Astrocyte (in vitro differentiated cells and primary cell): ENCODE data around the gene PRPH. TPM values are rescaled to one million over a fixed set of nuclear protein-coding genes. Genes with fewer than 3 reads are reported as not detected.
"Not testable (repeated sequence)": the region's sequence is repeated elsewhere in the genome, so short reads cannot be mapped to it uniquely, and the experiment has no call there.

ENCODE experiments used
- DNase-seq: peaks from one replicate; pipeline ENCODE4 v3.0.0-alpha.2; 2010; ENCODE audit warnings: low read depth
- FAIRE-seq: peaks from 2 replicates; lab custom pipeline; 2011; peaks lifted over from hg19 to GRCh38; lab: Jason Lieb, UNC
- H2AFZ ChIP-seq: 2 replicates; pipeline ENCODE4 v1.6.0; 2012; ENCODE audit warnings: low read depth, low read length, inconsistent platforms
- H3K27ac ChIP-seq: 2 replicates; pipeline ENCODE4 v1.5.1; 2011; ENCODE audit warnings: low read depth, low read length, inconsistent platforms
- H3K27me3 ChIP-seq: 2 replicates; pipeline ENCODE4 v1.6.0; 2011; ENCODE audit warnings: low read length, inconsistent platforms; ENCODE audit not compliant: insufficient read depth
- H3K36me3 ChIP-seq: 2 replicates; pipeline ENCODE4 v1.5.1; 2011; ENCODE audit warnings: low read length, inconsistent platforms; ENCODE audit not compliant: insufficient read depth
- H3K4me1 ChIP-seq: 2 replicates; pipeline ENCODE4 v1.5.1; 2011; ENCODE audit warnings: low read length, inconsistent platforms; ENCODE audit not compliant: insufficient read depth
- H3K4me2 ChIP-seq: 2 replicates; pipeline ENCODE4 v1.6.0; 2012; ENCODE audit warnings: low read length, inconsistent platforms
- H3K4me3 ChIP-seq: 2 replicates; pipeline ENCODE4 v1.5.1; 2011; ENCODE audit warnings: low read depth, mild to moderate bottlenecking, low read length, inconsistent platforms; ENCODE audit not compliant: insufficient read depth
- H3K79me2 ChIP-seq: 2 replicates; pipeline ENCODE4 v1.6.0; 2012; ENCODE audit warnings: mild to moderate bottlenecking, low read length, inconsistent platforms; ENCODE audit not compliant: insufficient read depth
- H3K9ac ChIP-seq: 2 replicates; pipeline ENCODE4 v1.6.0; 2012; ENCODE audit warnings: mild to moderate bottlenecking, low read length, inconsistent platforms
- H3K9me3 ChIP-seq: 2 replicates; pipeline ENCODE4 v1.5.1; 2012; ENCODE audit warnings: low read depth, mild to moderate bottlenecking, low read length, inconsistent platforms; ENCODE audit not compliant: insufficient read depth
- H4K20me1 ChIP-seq: 2 replicates; pipeline ENCODE4 v1.6.0; 2012; ENCODE audit warnings: low read length, inconsistent platforms; ENCODE audit not compliant: insufficient read depth
- H3K27ac Mint-ChIP-seq: one replicate; pipeline ENCODE4 v1.8.0; 2021; ENCODE audit warnings: mild to moderate bottlenecking, mixed read lengths; ENCODE audit not compliant: unreplicated experiment
- H3K27me3 Mint-ChIP-seq: one replicate; pipeline ENCODE4 v1.8.0; 2021; ENCODE audit warnings: low read depth, mixed read lengths; ENCODE audit not compliant: unreplicated experiment
- H3K36me3 Mint-ChIP-seq: one replicate; pipeline ENCODE4 v1.8.0; 2021; ENCODE audit warnings: low read depth, mixed read lengths; ENCODE audit not compliant: unreplicated experiment
- H3K4me1 Mint-ChIP-seq: one replicate; pipeline ENCODE4 v1.8.0; 2021; ENCODE audit warnings: low read depth, mixed read lengths; ENCODE audit not compliant: unreplicated experiment
- H3K4me3 Mint-ChIP-seq: one replicate; pipeline ENCODE4 v1.8.0; 2021; ENCODE audit warnings: mild to moderate bottlenecking, moderate library complexity, mixed read lengths; ENCODE audit not compliant: unreplicated experiment
- H3K9me3 Mint-ChIP-seq: one replicate; pipeline ENCODE4 v1.8.0; 2021; ENCODE audit warnings: mild to moderate bottlenecking, mixed read lengths; ENCODE audit not compliant: unreplicated experiment
- CTCF ChIP-seq: IDR thresholded peaks from 2 replicates; pipeline ENCODE4 v1.5.1; 2011; ENCODE audit warnings: low read depth, mild to moderate bottlenecking, inconsistent platforms, low read length, moderate library complexity; ENCODE audit not compliant: insufficient read depth
- EZH2 ChIP-seq: IDR thresholded peaks from 2 replicates; pipeline ENCODE4 v1.6.1; 2012; ENCODE audit warnings: mild to moderate bottlenecking, low read length, inconsistent platforms; ENCODE audit not compliant: insufficient read depth
- total RNA-seq: library from RNA; stranded (reverse); gene quantifications from 2 replicates; pipeline ENCODE4 v1.2.1, GENCODE V29; 2021

Gene PRPH
- total RNA-seq, 1 donor from 2014 or later: not detected

- Histone ChIP-seq H2AFZ (no peak overlapping the region), H3K9me3 (no peaks in the 10 kb centered on the region), H3K4me1 (no peaks in the 10 kb centered on the region), H3K36me3 (no peaks in the 10 kb centered on the region), H3K27ac (no peak overlapping the region), H3K4me2 (no peak overlapping the region), H4K20me1 (no peaks in the 10 kb centered on the region), H3K9ac (no peak overlapping the region), H3K27me3 (peaks cover 2% of the 10 kb centered on the region), H3K79me2 (no peaks in the 10 kb centered on the region), H3K4me3 (no peak overlapping the region)
- Mint-ChIP-seq H3K4me1 (peaks cover 13% of the 10 kb centered on the region), H3K27ac (no peak overlapping the region), H3K27me3 (peaks cover 6% of the 10 kb centered on the region), H3K4me3 (no peak overlapping the region), H3K9me3 (no peaks in the 10 kb centered on the region), H3K36me3 (no peaks in the 10 kb centered on the region)
- DNase-seq: no peak
- FAIRE-seq: no peak
- TF ChIP-seq CTCF (no peak), EZH2 (no peak)
Observed at GRCh38 chr12:49282302-49282701, 12.6 kb upstream of the PRPH start.

- H3K9ac ChIP-seq, H4K20me1 ChIP-seq, H3K4me3 Mint-ChIP-seq, H3K9me3 ChIP-seq, H3K36me3 Mint-ChIP-seq, H3K9me3 Mint-ChIP-seq, DNase-seq, H2AFZ ChIP-seq, H3K79me2 ChIP-seq, H3K27ac ChIP-seq, H3K4me3 ChIP-seq, H3K27me3 Mint-ChIP-seq, H3K27ac Mint-ChIP-seq, H3K36me3 ChIP-seq, H3K4me2 ChIP-seq, H3K27me3 ChIP-seq, FAIRE-seq, H3K4me1 ChIP-seq: not testable (repeated sequence)
- peaks cover 11% of the 10 kb centered on the region for H3K4me1 Mint-ChIP-seq
Observed at GRCh38 chr12:49282740-49283375, 12.1 kb upstream of the PRPH start.

GRCh38 chr12:49283541-49284429 lies 11.2 kb upstream of the PRPH start:
- H3K4me1 ChIP-seq: no peaks in the 10 kb centered on the region
- H3K36me3 ChIP-seq: no peaks in the 10 kb centered on the region
- peaks cover 11% of the 10 kb centered on the region for H3K4me1 Mint-ChIP-seq
- TF ChIP-seq CTCF (no peak), EZH2 (no peak)
- H3K36me3 Mint-ChIP-seq: no peaks in the 10 kb centered on the region
- H3K27ac ChIP-seq: no peak overlapping the region
- H3K79me2 ChIP-seq: no peaks in the 10 kb centered on the region
- no peak overlapping the region for H3K4me3 Mint-ChIP-seq
- H3K4me2 ChIP-seq: no peak overlapping the region
- H3K9me3 Mint-ChIP-seq: no peaks in the 10 kb centered on the region
- no peaks in the 10 kb centered on the region for H4K20me1 ChIP-seq
- DNase-seq (no peak), FAIRE-seq (no peak)
- H3K27me3 Mint-ChIP-seq: peaks cover 10% of the 10 kb centered on the region
- H2AFZ ChIP-seq: no peak overlapping the region
- H3K27me3 ChIP-seq: peaks cover 7% of the 10 kb centered on the region
- no peak overlapping the region for H3K27ac Mint-ChIP-seq
- H3K9me3 ChIP-seq: no peaks in the 10 kb centered on the region
- no peak overlapping the region for H3K4me3 ChIP-seq
- H3K9ac ChIP-seq: no peak overlapping the region
